ENCODE results near the gene TSPAN7. TPM values are rescaled to one million over a fixed set of nuclear protein-coding genes. Genes with fewer than 3 reads are reported as not detected.

TSPAN7 gene
- total RNA-seq, 1 experiment from 2014 or later: 3.5 TPM

- Histone ChIP-seq H3K18ac (ENCODE audit: insufficient read length, low read depth, low read length) (no peak overlapping the region), H3K4ac (ENCODE audit: low read depth, low read length) (no peak overlapping the region), H2BK15ac (ENCODE audit: low read depth, low read length) (no peak overlapping the region), H3K4me1 (ENCODE audit: insufficient read depth, low read length) (no peaks in the 10 kb centered on the region), H2AFZ (ENCODE audit: low read length) (no peak overlapping the region), H3K56ac (ENCODE audit: insufficient read length, low read depth, low read length) (no peak overlapping the region), H2BK120ac (ENCODE audit: low read depth, low read length, poor library complexity, severe bottlenecking) (no peak overlapping the region), H3K79me2 (ENCODE audit: insufficient read depth, low read length) (no peaks in the 10 kb centered on the region), H3K23me2 (ENCODE audit: insufficient read length, low read depth, low read length, poor library complexity, severe bottlenecking) (no peaks in the 10 kb centered on the region), H4K91ac (ENCODE audit: insufficient read length, low read depth, low read length) (no peak overlapping the region), H3K27ac (ENCODE audit: insufficient read length, low read depth, low read length) (no peak overlapping the region), H3K9me3 (ENCODE audit: control insufficient read depth, low read depth, low read length) (no peaks in the 10 kb centered on the region), H2BK5ac (ENCODE audit: insufficient read length, low read length) (no peak overlapping the region), H3K79me1 (ENCODE audit: insufficient read depth, low read depth, low read length, poor library complexity, severe bottlenecking) (no peaks in the 10 kb centered on the region), H3K4me2 (ENCODE audit: insufficient read depth, insufficient read length, low read length) (no peak overlapping the region), H2BK12ac (ENCODE audit: insufficient read length, low read depth, low read length) (no peak overlapping the region), H4K5ac (ENCODE audit: insufficient read length, low read depth, low read length) (no peak overlapping the region), H3T11ph (ENCODE audit: low read length) (no peak overlapping the region), H4K8ac (replicated peaks; ENCODE audit: insufficient read length, low read depth, low read length) (no peak overlapping the region), H3K9ac (ENCODE audit: extremely low read depth, insufficient read length, low read length) (no peak overlapping the region), H3K27me3 (ENCODE audit: insufficient read depth, low read length) (no peaks in the 10 kb centered on the region), H2BK20ac (ENCODE audit: low read depth, low read length, poor library complexity, severe bottlenecking) (no peak overlapping the region), H3K23ac (ENCODE audit: insufficient read length, low read depth, low read length) (no peak overlapping the region), H4K20me1 (ENCODE audit: control insufficient read depth, insufficient read depth, insufficient read length) (no peaks in the 10 kb centered on the region), H3K14ac (ENCODE audit: insufficient read depth, low read length) (no peak overlapping the region), H2AK5ac (ENCODE audit: insufficient read length, low read length) (no peak overlapping the region)
- Mint-ChIP-seq H3K27me3 (ENCODE audit: low read depth) (no peaks in the 10 kb centered on the region; the same call in 1 of the 2 replicates), H3K4me3 (no peak overlapping the region), H3K36me3 (ENCODE audit: insufficient read depth in 1 of 3, low read depth in 3 of 3) (peaks cover 0 to 4% (median 2%) of the 10 kb centered on the region in 3 experiments; a peak in 3 of 7 replicates), H3K4me1 (no peaks in the 10 kb centered on the region), H3K27ac (no peak overlapping the region), H3K9me3 (peaks cover 45 to 52% of the 10 kb centered on the region in 2 experiments)
- no peak for TF ChIP-seq CTCF (conservative IDR thresholded peaks at IDR 0.05)
- WGBS (ENCODE audit: extremely low coverage, insufficient read length, low lambda C conversion rate): no CpG with 5 or more reads among the region's 5 CpGs
- DNase-seq: no peak
Observed at GRCh38 chrX:38513112-38513742, 48.1 kb upstream of the TSPAN7 start.

Data from H9 (cell line).